K562 (cell line): ENCODE results near the gene WFDC6. TPM values are rescaled to one million over a fixed set of nuclear protein-coding genes. Genes with fewer than 3 reads are reported as not detected.

Experiments used
- BCL6 ChIP-seq: fragments of 250-450 bp; sonication (Bioruptor Pico); IDR thresholded peaks from 2 replicates; pipeline ENCODE4 v1.4.0; 2020
- HMG20B ChIP-seq: fragments of 250-450 bp; sonication (Bioruptor Pico); IDR thresholded peaks from 2 replicates; pipeline ENCODE4 v1.5.0; 2021; ENCODE audit warnings: mild to moderate bottlenecking
- HNRNPUL1 ChIP-seq: fragments of 200-400 bp; formaldehyde crosslinking; IDR thresholded peaks from 2 replicates; pipeline ENCODE4 v1.6.1; 2017; ENCODE audit warnings: low read length
- MAFF ChIP-seq: IDR thresholded peaks from 2 replicates; pipeline ENCODE4 v1.6.1; 2012; ENCODE audit warnings: low read length, improper control_type of control experiment
- NFIC ChIP-seq: fragments of 450-650 bp; IDR thresholded peaks from 2 replicates; pipeline ENCODE4 v1.6.1; 2017; ENCODE audit warnings: mild to moderate bottlenecking, inconsistent platforms
- RAD21 ChIP-seq, 2 experiments: fragments of 250-450 bp in 1 of 2; fragments of 450-650 bp in 1 of 2; sonication (Bioruptor Pico) in 1 of 2; formaldehyde crosslinking in 1 of 2; IDR thresholded peaks in 1 of 2; conservative IDR thresholded peaks in 1 of 2; 2 replicates each; pipeline versions ENCODE4 v1.4.0 to v1.8.0; 2020 to 2022; ENCODE audit warnings: mild to moderate bottlenecking in 2 of 2, moderate library complexity in 1 of 2
- TSC22D4 ChIP-seq: fragments of 450-650 bp; IDR thresholded peaks from 2 replicates; pipeline ENCODE4 v1.6.1; 2016; ENCODE audit warnings: missing genetic modification characterization, missing biosample characterization, control low read depth
- polyA plus RNA-seq, 8 experiments: library from polyadenylated mRNA; depleted of rRNA in 4 of 8; stranded (reverse) in 5 of 8; unstranded in 3 of 8; fragments of >200 nt; fragmentation: Nextera tagmentation in 2 of 8; fragmentation: Illumina TruSeq in 1 of 8; extraction: Ambion mirVana in 2 of 8; extraction: Trizol in 1 of 8; gene quantifications; 2 replicates each; pipeline versions ENCODE4 v1.2.1 to v1.2.3, GENCODE V29; 2011 to 2014; ENCODE audit warnings: inconsistent platforms in 1 of 8, missing spikeins in 1 of 8
- total RNA-seq, 7 experiments: library from RNA; depleted of rRNA in 6 of 7; stranded (reverse); fragments of >200 nt in 6 of 7; fragmentation: Illumina TruSeq in 2 of 7; extraction: Trizol in 2 of 7; gene quantifications; 2 replicates each; pipeline versions ENCODE4 v1.2.1 to v1.2.3, GENCODE V29; 2011 to 2021; ENCODE audit warnings: low replicate concordance in 1 of 7
- TF ChIP-seq, protein P1 (sequence below), 2 experiments: fragments of 450-650 bp; IDR thresholded peaks; 2 replicates each; pipeline ENCODE4 v1.6.1; 2016
- TF ChIP-seq, protein P2 (sequence below): sonication (generic); formaldehyde crosslinking; IDR thresholded peaks from 2 replicates; pipeline ENCODE4 v1.8.0; 2022; ENCODE audit warnings: missing genetic modification reagents, mild to moderate bottlenecking, borderline replicate concordance
- TF ChIP-seq, protein P3 (sequence below), 2 experiments: fragments of 450-650 bp in 1 of 2; sonication (generic) in 1 of 2; formaldehyde crosslinking in 1 of 2; IDR thresholded peaks; 2 replicates each; pipeline versions ENCODE4 v1.7.1 to v1.9.0; 2016 to 2022; ENCODE audit warnings: inconsistent platforms in 1 of 2, mild to moderate bottlenecking in 1 of 2, missing genetic modification reagents in 1 of 2
- TF ChIP-seq, protein P4 (sequence below): fragments of 250-450 bp; sonication (Bioruptor Pico); IDR thresholded peaks from 2 replicates; pipeline ENCODE4 v1.5.0; 2021; ENCODE audit warnings: mild to moderate bottlenecking, borderline replicate concordance
- TF ChIP-seq, protein P5 (sequence below): sonication (generic); formaldehyde crosslinking; IDR thresholded peaks from 2 replicates; pipeline ENCODE4 v1.9.0; 2022; ENCODE audit warnings: mild to moderate bottlenecking, missing genetic modification reagents

The WFDC6 gene
- total and polyA plus RNA-seq, 9 of the 15 experiments (the other 6 are each of a cell fraction or from before 2014, with no cell fraction given): not detected

DNA sequence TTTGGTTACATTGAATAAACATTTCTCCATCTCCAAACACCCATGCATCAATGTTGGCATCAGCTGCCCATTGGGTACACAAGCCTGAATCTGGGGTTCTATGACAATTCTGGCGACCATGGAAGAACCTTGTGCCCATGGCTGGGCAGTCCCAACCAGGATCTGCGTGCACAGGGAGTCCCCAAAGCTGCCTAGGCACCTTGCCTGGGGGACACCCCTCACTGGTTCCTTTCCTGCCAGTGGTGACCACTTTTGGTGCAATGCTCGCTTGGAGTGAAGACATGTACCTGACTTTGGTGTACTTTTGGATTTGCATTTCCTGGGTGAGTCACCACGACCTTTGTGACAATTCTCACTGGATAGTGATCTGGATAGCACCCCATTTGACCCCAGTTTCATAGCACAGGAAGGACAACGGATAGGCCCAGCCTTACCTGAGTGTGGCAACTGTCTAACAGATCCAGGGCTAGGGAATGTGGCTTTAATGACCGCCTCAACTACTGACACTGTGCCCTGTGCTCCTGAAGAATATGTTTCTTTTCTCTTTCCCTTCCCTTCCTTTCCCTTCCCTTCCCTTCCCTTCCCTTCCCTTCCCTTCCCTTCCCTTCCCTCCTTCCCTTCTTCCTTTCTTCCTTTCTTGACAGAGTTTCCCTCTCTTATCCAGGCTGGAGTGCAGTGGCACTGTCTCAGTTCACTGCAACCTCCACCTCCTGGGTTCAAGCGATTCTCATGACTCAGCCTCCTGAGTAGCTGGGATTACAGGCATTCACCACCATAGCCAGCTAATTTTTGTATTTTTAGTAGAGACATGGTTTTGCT lies 31.0 kb downstream of the WFDC6 start (continued):
- no peak for TF ChIP-seq BCL6 (CRISPR knock-in tag)
- TF ChIP-seq RAD21 (CRISPR knock-in tag; conservative IDR thresholded peaks at IDR 0.05 in 1 of 2, IDR thresholded peaks at IDR 0.05 in 1 of 2): no peak
- TF ChIP-seq MAFF: no peak
- TF ChIP-seq, protein P1, sequence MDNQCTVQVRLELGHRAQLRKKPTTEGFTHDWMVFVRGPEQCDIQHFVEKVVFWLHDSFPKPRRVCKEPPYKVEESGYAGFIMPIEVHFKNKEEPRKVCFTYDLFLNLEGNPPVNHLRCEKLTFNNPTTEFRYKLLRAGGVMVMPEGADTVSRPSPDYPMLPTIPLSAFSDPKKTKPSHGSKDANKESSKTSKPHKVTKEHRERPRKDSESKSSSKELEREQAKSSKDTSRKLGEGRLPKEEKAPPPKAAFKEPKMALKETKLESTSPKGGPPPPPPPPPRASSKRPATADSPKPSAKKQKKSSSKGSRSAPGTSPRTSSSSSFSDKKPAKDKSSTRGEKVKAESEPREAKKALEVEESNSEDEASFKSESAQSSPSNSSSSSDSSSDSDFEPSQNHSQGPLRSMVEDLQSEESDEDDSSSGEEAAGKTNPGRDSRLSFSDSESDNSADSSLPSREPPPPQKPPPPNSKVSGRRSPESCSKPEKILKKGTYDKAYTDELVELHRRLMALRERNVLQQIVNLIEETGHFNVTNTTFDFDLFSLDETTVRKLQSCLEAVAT (IDR thresholded peaks at IDR 0.05): no peak
- TF ChIP-seq, protein P2, sequence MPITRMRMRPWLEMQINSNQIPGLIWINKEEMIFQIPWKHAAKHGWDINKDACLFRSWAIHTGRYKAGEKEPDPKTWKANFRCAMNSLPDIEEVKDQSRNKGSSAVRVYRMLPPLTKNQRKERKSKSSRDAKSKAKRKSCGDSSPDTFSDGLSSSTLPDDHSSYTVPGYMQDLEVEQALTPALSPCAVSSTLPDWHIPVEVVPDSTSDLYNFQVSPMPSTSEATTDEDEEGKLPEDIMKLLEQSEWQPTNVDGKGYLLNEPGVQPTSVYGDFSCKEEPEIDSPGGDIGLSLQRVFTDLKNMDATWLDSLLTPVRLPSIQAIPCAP (CRISPR knock-in tag): no peak
- TF ChIP-seq TSC22D4 (tag): no peak
- TF ChIP-seq, protein P3, sequence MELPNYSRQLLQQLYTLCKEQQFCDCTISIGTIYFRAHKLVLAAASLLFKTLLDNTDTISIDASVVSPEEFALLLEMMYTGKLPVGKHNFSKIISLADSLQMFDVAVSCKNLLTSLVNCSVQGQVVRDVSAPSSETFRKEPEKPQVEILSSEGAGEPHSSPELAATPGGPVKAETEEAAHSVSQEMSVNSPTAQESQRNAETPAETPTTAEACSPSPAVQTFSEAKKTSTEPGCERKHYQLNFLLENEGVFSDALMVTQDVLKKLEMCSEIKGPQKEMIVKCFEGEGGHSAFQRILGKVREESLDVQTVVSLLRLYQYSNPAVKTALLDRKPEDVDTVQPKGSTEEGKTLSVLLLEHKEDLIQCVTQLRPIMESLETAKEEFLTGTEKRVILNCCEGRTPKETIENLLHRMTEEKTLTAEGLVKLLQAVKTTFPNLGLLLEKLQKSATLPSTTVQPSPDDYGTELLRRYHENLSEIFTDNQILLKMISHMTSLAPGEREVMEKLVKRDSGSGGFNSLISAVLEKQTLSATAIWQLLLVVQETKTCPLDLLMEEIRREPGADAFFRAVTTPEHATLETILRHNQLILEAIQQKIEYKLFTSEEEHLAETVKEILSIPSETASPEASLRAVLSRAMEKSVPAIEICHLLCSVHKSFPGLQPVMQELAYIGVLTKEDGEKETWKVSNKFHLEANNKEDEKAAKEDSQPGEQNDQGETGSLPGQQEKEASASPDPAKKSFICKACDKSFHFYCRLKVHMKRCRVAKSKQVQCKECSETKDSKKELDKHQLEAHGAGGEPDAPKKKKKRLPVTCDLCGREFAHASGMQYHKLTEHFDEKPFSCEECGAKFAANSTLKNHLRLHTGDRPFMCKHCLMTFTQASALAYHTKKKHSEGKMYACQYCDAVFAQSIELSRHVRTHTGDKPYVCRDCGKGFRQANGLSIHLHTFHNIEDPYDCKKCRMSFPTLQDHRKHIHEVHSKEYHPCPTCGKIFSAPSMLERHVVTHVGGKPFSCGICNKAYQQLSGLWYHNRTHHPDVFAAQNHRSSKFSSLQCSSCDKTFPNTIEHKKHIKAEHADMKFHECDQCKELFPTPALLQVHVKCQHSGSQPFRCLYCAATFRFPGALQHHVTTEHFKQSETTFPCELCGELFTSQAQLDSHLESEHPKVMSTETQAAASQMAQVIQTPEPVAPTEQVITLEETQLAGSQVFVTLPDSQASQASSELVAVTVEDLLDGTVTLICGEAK (IDR thresholded peaks at IDR 0.05): no peak
- TF ChIP-seq, protein P3 (CRISPR knock-in tag; IDR thresholded peaks at IDR 0.05): no peak
- TF ChIP-seq, protein P4, sequence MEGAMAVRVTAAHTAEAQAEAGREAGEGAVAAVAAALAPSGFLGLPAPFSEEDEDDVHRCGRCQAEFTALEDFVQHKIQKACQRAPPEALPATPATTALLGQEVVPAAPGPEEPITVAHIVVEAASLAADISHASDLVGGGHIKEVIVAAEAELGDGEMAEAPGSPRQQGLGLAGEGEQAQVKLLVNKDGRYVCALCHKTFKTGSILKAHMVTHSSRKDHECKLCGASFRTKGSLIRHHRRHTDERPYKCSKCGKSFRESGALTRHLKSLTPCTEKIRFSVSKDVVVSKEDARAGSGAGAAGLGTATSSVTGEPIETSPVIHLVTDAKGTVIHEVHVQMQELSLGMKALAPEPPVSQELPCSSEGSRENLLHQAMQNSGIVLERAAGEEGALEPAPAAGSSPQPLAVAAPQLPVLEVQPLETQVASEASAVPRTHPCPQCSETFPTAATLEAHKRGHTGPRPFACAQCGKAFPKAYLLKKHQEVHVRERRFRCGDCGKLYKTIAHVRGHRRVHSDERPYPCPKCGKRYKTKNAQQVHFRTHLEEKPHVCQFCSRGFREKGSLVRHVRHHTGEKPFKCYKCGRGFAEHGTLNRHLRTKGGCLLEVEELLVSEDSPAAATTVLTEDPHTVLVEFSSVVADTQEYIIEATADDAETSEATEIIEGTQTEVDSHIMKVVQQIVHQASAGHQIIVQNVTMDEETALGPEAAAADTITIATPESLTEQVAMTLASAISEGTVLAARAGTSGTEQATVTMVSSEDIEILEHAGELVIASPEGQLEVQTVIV (CRISPR knock-in tag): no peak
- TF ChIP-seq, protein P5, sequence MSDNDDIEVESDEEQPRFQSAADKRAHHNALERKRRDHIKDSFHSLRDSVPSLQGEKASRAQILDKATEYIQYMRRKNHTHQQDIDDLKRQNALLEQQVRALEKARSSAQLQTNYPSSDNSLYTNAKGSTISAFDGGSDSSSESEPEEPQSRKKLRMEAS (CRISPR knock-in tag): no peak
- no peak for TF ChIP-seq HMG20B (CRISPR knock-in tag)
- no peak for TF ChIP-seq HNRNPUL1
- no peak for TF ChIP-seq NFIC
